Cerebellar nuclear complex (tissue), 1 donor: ENCODE results near the gene TPPP.
"Not testable (repeated sequence)": the region's sequence is repeated elsewhere in the genome, so short reads cannot be mapped to it uniquely, and the experiment has no call there.

Experiments
- DNase-seq, 2 experiments: peaks; one replicate each; lab custom pipeline; 2025; lab: John Stamatoyannopoulos, UW

The TPPP gene

GRCh38 chr5:693271-694041 lies at the start of gene TPPP:
TPPP (minus strand) TSS chr5:693352; CDS start chr5:678060, 15,292 bp downstream.
- DNase-seq: not testable (repeated sequence)

DNA sequence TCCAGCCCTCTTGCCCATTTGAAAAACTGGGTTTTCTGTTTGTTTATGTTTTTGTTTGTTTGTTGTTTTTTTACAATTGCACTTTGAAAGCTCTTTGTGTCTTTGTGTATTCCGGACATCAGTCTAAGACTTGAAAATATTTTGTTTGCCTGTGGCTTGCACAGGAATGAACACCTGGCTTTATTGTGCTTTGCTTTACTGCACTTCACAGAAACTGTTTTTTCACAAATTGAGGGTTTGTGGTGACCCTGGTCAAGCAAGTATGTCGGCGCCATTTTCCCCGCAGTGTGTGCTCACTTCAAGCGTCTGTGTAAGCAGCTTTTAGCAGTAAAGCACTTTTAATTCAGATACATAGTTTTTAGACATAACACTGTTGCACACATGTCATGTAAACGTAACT lies 49.1 kb upstream of the TPPP start:
- DNase-seq: not testable (repeated sequence)

- not testable (repeated sequence) for DNase-seq
Observed at GRCh38 chr5:734145-734544, 41.0 kb upstream of the TPPP start.

- DNase-seq: not testable (repeated sequence)
Observed at GRCh38 chr5:732754-733454, 39.8 kb upstream of the TPPP start.

- DNase-seq: not testable (repeated sequence)
Observed at GRCh38 chr5:729225-729624, 36.1 kb upstream of the TPPP start.

DNA sequence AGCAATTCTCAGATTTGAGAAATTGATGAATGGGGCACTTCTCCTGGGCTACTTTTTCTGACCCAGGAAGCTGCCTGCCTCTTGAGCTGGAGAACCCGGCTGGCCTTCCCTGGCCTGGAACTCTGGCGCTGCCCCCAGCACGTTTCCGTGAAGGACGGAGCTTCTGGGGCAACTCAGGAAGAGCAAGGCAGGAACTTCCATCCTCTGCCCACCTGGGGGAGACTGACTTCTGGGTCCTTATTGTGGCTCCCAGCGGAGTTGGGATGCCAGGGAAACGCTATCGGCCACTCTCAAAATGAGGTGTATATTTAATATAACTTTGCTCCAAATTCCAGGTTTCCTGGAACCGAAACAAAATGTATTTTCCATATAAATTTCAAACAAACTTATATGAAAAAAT lies 33.9 kb upstream of the TPPP start:
- not testable (repeated sequence) for DNase-seq

GRCh38 chr5:723865-724264 lies 30.7 kb upstream of the TPPP start:
- not testable (repeated sequence) for DNase-seq

DNA sequence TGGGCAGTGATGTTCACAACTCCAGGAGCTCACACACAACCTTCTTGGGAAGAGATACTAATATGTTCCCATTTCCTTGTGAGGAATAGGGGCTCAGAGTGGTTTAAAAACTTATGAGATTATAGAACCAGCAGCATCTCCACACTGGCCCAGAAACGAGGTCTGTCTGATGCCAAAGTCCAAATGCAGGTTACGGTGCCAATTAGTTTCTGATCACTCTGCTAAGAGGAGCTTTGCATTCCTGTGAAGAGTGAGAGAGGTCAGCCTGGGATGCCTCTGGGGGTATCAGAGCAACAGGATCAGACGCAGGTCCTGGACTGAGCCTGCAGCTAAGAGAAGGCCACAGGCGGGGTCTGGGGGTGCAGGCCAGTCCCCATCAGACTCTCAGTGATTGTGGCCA lies 30.2 kb upstream of the TPPP start:
- not testable (repeated sequence) for DNase-seq

- not testable (repeated sequence) for DNase-seq
Observed at GRCh38 chr5:719379-719778, 26.2 kb upstream of the TPPP start.

DNA sequence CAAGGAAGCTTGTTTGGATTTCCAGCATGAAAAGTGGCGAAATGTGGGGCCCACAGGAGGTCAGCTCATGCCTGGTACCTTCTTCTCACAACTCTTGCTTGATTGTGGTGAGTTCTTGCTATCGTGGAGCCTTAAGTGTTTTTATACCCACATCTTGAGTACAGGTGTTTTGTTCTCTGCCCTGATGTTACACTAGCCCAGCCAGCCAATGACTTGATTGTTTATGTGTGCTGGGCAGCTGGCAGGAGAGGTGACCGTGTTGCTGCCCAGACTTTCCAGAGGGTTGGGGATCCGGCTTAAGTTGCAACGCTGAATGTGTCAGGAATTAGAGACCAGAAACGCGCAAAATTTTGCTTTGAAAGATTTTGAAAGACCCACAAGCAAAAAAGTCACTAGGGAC lies 24.0 kb upstream of the TPPP start:
- no peak for DNase-seq

GRCh38 chr5:716740-717139 lies 23.6 kb upstream of the TPPP start:
- not testable (repeated sequence) for DNase-seq

GRCh38 chr5:715636-716035 lies 22.5 kb upstream of the TPPP start:
- not testable (repeated sequence) for DNase-seq

GRCh38 chr5:714215-715118 lies 21.3 kb upstream of the TPPP start:
- DNase-seq: not testable (repeated sequence)

GRCh38 chr5:713686-714085 lies 20.5 kb upstream of the TPPP start:
- not testable (repeated sequence) for DNase-seq

- DNase-seq: not testable (repeated sequence)
Observed at GRCh38 chr5:708848-709517, 15.8 kb upstream of the TPPP start.

GRCh38 chr5:708374-708773 lies 15.2 kb upstream of the TPPP start:
- DNase-seq: not testable (repeated sequence)

DNA sequence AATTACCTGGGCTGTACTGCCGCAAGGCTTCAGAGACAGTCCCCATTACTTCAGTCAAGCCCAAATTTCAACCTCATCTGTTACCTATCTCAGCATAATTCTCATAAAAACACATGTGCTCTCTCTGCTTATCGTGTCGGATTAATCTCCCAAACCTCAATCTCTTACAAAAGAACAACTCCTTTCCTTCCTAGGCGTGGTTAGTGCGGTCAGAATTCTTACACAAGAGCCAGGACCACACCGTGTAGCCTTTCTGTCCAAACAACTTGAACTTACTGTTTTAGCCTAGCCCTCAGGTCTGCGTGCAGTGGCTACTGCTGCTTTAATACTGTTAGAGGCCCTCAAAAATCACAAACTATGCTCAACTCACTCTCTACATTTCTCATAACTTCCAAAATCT lies 13.0 kb upstream of the TPPP start:
- DNase-seq: not testable (repeated sequence)

GRCh38 chr5:696753-697702 lies 3.9 kb upstream of the TPPP start:
- DNase-seq: not testable (repeated sequence)

GRCh38 chr5:696191-696590 lies 3.0 kb upstream of the TPPP start:
- DNase-seq: not testable (repeated sequence)

DNA sequence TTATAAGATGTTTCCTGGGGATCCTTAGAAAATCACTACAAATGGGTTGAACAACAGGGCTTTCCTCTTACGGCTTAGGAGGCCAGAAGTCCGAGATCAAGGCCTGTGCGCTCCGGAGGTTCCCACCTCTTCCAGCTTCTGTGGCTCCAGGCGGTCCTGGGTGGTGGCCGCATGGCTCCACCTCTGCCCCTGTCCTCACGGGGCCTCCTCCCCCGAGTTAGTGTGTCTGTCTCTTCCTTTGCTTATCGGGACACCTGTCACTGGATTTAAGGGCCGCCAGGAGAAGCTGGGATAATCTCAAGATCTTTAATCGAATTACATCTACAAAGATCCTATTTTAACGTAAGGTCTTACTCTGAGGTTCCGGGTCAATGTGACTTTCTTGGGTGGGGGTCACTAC lies 2.3 kb upstream of the TPPP start:
- DNase-seq: not testable (repeated sequence)
